HCT116 (cell line): ENCODE measurements around the gene PHYKPL. TPM values are rescaled to one million over a fixed set of nuclear protein-coding genes. Genes with fewer than 3 reads are reported as not detected.

Experiments used
- ATAC-seq: fragments of 200-7000 bp; cut with Tn5 transposase; 2 replicates; pipeline ENCODE4 v1.9.1; 2020; ENCODE audit warnings: mild to moderate bottlenecking, moderate library complexity
- BruUV-seq: library from RNA; stranded (reverse); fragments of 400-500 nt; replicated peaks from 2 replicates; lab custom pipeline; 2021; lab: Mats Ljungman, UMichigan
- CTCF ChIA-PET: fragments of 300-600 bp; sonication (Branson Sonifier 250); formaldehyde crosslinking; loops from one replicate; lab custom pipeline; 2021; ENCODE audit warnings: antibody characterized with exemption; lab: Charles Lee
- POLR2A ChIA-PET: fragments of 300-600, 350-600 bp; sonication (Branson Sonifier 250); formaldehyde crosslinking; loops from one replicate; lab custom pipeline; 2021; ENCODE audit warnings: antibody characterized with exemption; lab: Charles Lee
- RAD21 ChIA-PET, 2 experiments: fragments of 300-600 bp; sonication (Branson Sonifier 250); formaldehyde crosslinking; loops; one replicate each; lab custom pipeline; 2023; ENCODE audit warnings: low total read pairs in 2 of 2; ENCODE audit not compliant: uncharacterized antibody in 2 of 2, unreplicated experiment in 2 of 2, low non-redundant PET in 1 of 2; lab: Charles Lee
- DNase-seq: peaks from one replicate; pipeline ENCODE4 v3.0.0-alpha.2; 2010; ENCODE audit warnings: low read depth, low spot score
- H2AFZ ChIP-seq: fragments of 200-600 bp; shearing (Covaris generic), sonication (generic); 2 replicates; pipeline ENCODE4 v1.6.1; 2017; ENCODE audit warnings: low read depth, mixed run types, mixed read lengths, antibody characterized with exemption, low read length; ENCODE audit not compliant: poor library complexity, severe bottlenecking
- H3K27ac ChIP-seq: 2 replicates; pipeline ENCODE4 v1.5.1; 2012; ENCODE audit warnings: low read depth, low read length
- H3K27me3 ChIP-seq: fragments of 200-600 bp; sonication (generic); 2 replicates; pipeline ENCODE4 v1.6.1; 2016; ENCODE audit warnings: mixed run types, low read length, mixed read lengths; ENCODE audit not compliant: insufficient read depth
- H3K36me3 ChIP-seq, 2 experiments: fragments of 200-500 bp in 1 of 2; fragments of 200-600 bp in 1 of 2; sonication (Bioruptor generic) in 1 of 2; sonication (generic) in 1 of 2; 2 replicates each; pipeline versions ENCODE4 v1.5.1 to v1.6.1; 2014 to 2016; ENCODE audit warnings: low read length in 2 of 2, inconsistent platforms in 1 of 2, mixed read lengths in 1 of 2, mixed run types in 1 of 2; ENCODE audit not compliant: insufficient read depth in 2 of 2, control insufficient read depth in 1 of 2
- H3K4me1 ChIP-seq, 2 experiments: fragments of 200-600 bp in 1 of 2; sonication (generic) in 1 of 2; 2 replicates each; pipeline versions ENCODE4 v1.5.1 to v1.6.1; 2012 to 2017; ENCODE audit warnings: low read length in 2 of 2, inconsistent platforms in 1 of 2, mild to moderate bottlenecking in 1 of 2, mixed read lengths in 1 of 2, mixed run types in 1 of 2, moderate library complexity in 1 of 2; ENCODE audit not compliant: insufficient read depth in 2 of 2, control insufficient read depth in 1 of 2
- H3K4me2 ChIP-seq: fragments of 200-600 bp; sonication (generic); 2 replicates; pipeline ENCODE4 v1.6.1; 2017; ENCODE audit warnings: mixed run types, low read length, mixed read lengths
- H3K4me3 ChIP-seq, 2 experiments: fragments of 200-600 bp in 1 of 2; sonication (generic) in 1 of 2; replicated peaks in 1 of 2; 2 replicates each; pipeline ENCODE4 v1.5.1; 2011 to 2016; ENCODE audit warnings: low read length in 2 of 2, control low read depth in 1 of 2, low read depth in 1 of 2, mild to moderate bottlenecking in 1 of 2, mixed read lengths in 1 of 2, mixed run types in 1 of 2
- H3K79me2 ChIP-seq: fragments of 200-600 bp; sonication (generic); 2 replicates; pipeline ENCODE4 v1.6.1; 2017; ENCODE audit warnings: mild to moderate bottlenecking, mixed run types, low read length, moderate library complexity, mixed read lengths; ENCODE audit not compliant: insufficient read depth
- H3K9ac ChIP-seq: fragments of 200-600 bp; sonication (generic); 2 replicates; pipeline ENCODE4 v1.6.1; 2016; ENCODE audit warnings: low read length, mixed read lengths
- H3K9me2 ChIP-seq: fragments of 200-600 bp; sonication (generic), shearing (Covaris generic); 2 replicates; pipeline ENCODE4 v1.6.1; 2017; ENCODE audit warnings: mixed run types, mild to moderate bottlenecking, moderate library complexity; ENCODE audit not compliant: insufficient read depth
- H3K9me3 ChIP-seq, 2 experiments: fragments of 200-500 bp in 1 of 2; fragments of 200-600 bp in 1 of 2; sonication (Bioruptor generic) in 1 of 2; sonication (generic) in 1 of 2; 2 replicates each; pipeline ENCODE4 v1.6.1; 2014 to 2017; ENCODE audit warnings: low read length in 2 of 2, mixed read lengths in 2 of 2, inconsistent platforms in 1 of 2, low read depth in 1 of 2, mild to moderate bottlenecking in 1 of 2, mixed run types in 1 of 2, moderate library complexity in 1 of 2; ENCODE audit not compliant: control insufficient read depth in 1 of 2, insufficient read depth in 1 of 2
- H4K20me1 ChIP-seq: fragments of 200-600 bp; sonication (generic), shearing (Covaris generic); 2 replicates; pipeline ENCODE4 v1.6.1; 2017; ENCODE audit warnings: mixed run types, mild to moderate bottlenecking, moderate library complexity; ENCODE audit not compliant: insufficient read depth
- CBX3 ChIP-seq: IDR thresholded peaks from 2 replicates; pipeline ENCODE4 v1.6.1; 2012; ENCODE audit warnings: low read depth
- CEBPB ChIP-seq: IDR thresholded peaks from 2 replicates; pipeline ENCODE4 v1.6.1; 2012; ENCODE audit warnings: low read depth
- CTCF ChIP-seq, 3 experiments: fragments of 200-600 bp in 1 of 3; sonication (generic) in 1 of 3; IDR thresholded peaks in 2 of 3; conservative IDR thresholded peaks in 1 of 3; 2 replicates each; pipeline ENCODE4 v1.5.1; 2012 to 2017; ENCODE audit warnings: low read depth in 2 of 3, low read length in 2 of 3, antibody characterized with exemption in 1 of 3, borderline replicate concordance in 1 of 3, control low read depth in 1 of 3, mild to moderate bottlenecking in 1 of 3, mixed read lengths in 1 of 3, mixed run types in 1 of 3, moderate library complexity in 1 of 3; ENCODE audit not compliant: insufficient read depth in 1 of 3
- JUND ChIP-seq: IDR thresholded peaks from 2 replicates; pipeline ENCODE4 v1.6.1; 2012
- RAD21 ChIP-seq: IDR thresholded peaks from 2 replicates; pipeline ENCODE4 v1.6.1; 2012; ENCODE audit warnings: low read depth, mild to moderate bottlenecking
- SRF ChIP-seq: IDR thresholded peaks from 2 replicates; pipeline ENCODE4 v1.6.1; 2012; ENCODE audit warnings: low read depth
- TCF7L2 ChIP-seq: IDR thresholded peaks from 2 replicates; pipeline ENCODE4 v1.7.0; 2011; ENCODE audit warnings: borderline replicate concordance, inconsistent platforms; ENCODE audit not compliant: insufficient read depth, insufficient read length; ENCODE audit errors: extremely low read depth
- ZBTB33 ChIP-seq: IDR thresholded peaks from 2 replicates; pipeline ENCODE4 v1.6.1; 2011; ENCODE audit warnings: mild to moderate bottlenecking, low read length, moderate library complexity; ENCODE audit not compliant: insufficient replicate concordance; ENCODE audit errors: extremely low read depth
- ZFX ChIP-seq: fragments of 450-650 bp; IDR thresholded peaks from 2 replicates; pipeline ENCODE4 v1.6.1; 2017
- intact Hi-C: fragments of 100-400 bp; cut with micrococcal nuclease; formaldehyde crosslinking; loops from 2 replicates; pipeline ENCODE4 v1.10.0; 2022
- total RNA-seq: library from RNA; stranded (reverse); gene quantifications from one replicate; pipeline ENCODE4 v1.2.1, GENCODE V29; 2021; ENCODE audit not compliant: unreplicated experiment
- TF ChIP-seq, protein P1 (sequence below): IDR thresholded peaks from 2 replicates; pipeline ENCODE4 v1.6.1; 2012

Gene PHYKPL
- total RNA-seq, 1 experiment from 2014 or later: 57.8 TPM

- Histone ChIP-seq H3K27ac (no peak overlapping the region), H3K79me2 (no peaks in the 10 kb centered on the region), H2AFZ (no peak overlapping the region), H3K4me2 (no peak overlapping the region), H3K9me3 (peaks cover 0 to 3% of the 10 kb centered on the region in 2 experiments; a peak in 1 of 4 replicates), H3K36me3 (no peaks in the 10 kb centered on the region), H3K4me1 (no peaks in the 10 kb centered on the region), H4K20me1 (no peaks in the 10 kb centered on the region), H3K4me3 (no peak overlapping the region), H3K9me2 (no peaks in the 10 kb centered on the region), H3K9ac (no peak overlapping the region), H3K27me3 (no peaks in the 10 kb centered on the region)
- DNase-seq (no peak), ATAC-seq (no peak)
- no TSS peak for BruUV-seq
- ChIA-PET RAD21 (no interaction called here), CTCF (no interaction called here), POLR2A (no interaction called here)
- TF ChIP-seq SRF: no peak
- TF ChIP-seq TCF7L2: no peak
- no peak for TF ChIP-seq RAD21
- TF ChIP-seq ZFX: no peak
- no peak for TF ChIP-seq ZBTB33
- TF ChIP-seq JUND: no peak
- no peak for TF ChIP-seq CBX3
- TF ChIP-seq CEBPB: no peak
- TF ChIP-seq, protein P1, sequence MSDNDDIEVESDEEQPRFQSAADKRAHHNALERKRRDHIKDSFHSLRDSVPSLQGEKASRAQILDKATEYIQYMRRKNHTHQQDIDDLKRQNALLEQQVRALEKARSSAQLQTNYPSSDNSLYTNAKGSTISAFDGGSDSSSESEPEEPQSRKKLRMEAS: no peak
- no peak for TF ChIP-seq CTCF (IDR thresholded peaks at IDR 0.05 in 2 of 3, conservative IDR thresholded peaks at IDR 0.05 in 1 of 3; ENCODE audit: borderline replicate concordance in 1 of 3, insufficient read depth in 1 of 3, low read depth in 2 of 3, low read length in 2 of 3)
- intact Hi-C loops: no loop called here
These were observed 39.3 kb downstream of the PHYKPL start for GRCh38 chr5:178193251-178193809.
